GM18951 (cell line): ENCODE data around the gene MDH2.
"Not testable (repeated sequence)": the region's sequence is repeated elsewhere in the genome, so short reads cannot be mapped to it uniquely, and the experiment has no call there.

Source experiments
- POLR2A ChIP-seq: IDR thresholded peaks from 4 replicates; pipeline ENCODE4 v1.6.1; 2011; ENCODE audit warnings: mild to moderate bottlenecking; ENCODE audit not compliant: insufficient read length, insufficient read depth; ENCODE audit errors: extremely low read depth
- in situ Hi-C: fragments of 300-500 bp; cut with MboI; formaldehyde crosslinking; loops from one replicate; pipeline ENCODE4 v1.12.0; 2022; ENCODE audit warnings: low sequenced_read_pairs, mixed read lengths, inconsistent platforms; ENCODE audit not compliant: unreplicated experiment

The MDH2 gene

GRCh38 chr7:76056241-76056640 lies 8.3 kb downstream of the MDH2 start:
- in situ Hi-C loops: no loop called here
- no peak for TF ChIP-seq POLR2A

DNA sequence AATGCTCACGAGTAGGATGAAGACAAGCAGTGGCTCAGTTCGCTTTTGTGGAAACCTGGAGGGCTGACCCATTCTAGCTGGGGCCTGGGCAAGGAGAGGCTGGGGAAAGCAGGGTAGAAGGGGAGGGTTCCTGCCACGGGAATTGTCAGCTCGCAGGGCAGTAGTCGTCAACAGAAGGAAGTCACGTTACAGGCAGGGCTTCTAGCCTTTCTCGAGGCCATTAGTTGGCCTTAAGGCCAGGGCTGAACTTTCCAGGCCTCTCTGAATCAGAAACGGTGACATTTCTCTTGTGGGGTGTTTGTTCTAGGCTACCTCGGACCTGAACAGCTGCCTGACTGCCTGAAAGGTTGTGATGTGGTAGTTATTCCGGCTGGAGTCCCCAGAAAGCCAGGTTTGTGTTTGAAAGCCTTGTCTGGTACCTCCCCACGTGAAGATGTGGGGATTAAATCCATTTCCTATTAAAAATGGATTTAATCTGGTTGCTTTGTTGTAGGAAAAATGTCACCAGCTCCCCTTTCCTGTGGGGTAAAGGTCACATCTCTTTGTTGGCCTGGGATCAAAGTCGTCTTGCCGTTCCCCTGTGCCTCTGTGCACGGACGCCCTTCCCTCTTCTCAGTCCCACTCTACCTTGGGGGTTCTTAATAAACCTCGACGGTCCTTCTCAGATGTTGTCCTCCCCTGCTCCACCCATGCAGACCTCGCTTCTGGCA lies 9.4 kb downstream of the MDH2 start:
- no peak for TF ChIP-seq POLR2A
- in situ Hi-C loops: no loop called here

- TF ChIP-seq POLR2A: no peak
- in situ Hi-C loops: no loop called here
Observed at GRCh38 chr7:76057813-76058145, 9.9 kb downstream of the MDH2 start.

DNA sequence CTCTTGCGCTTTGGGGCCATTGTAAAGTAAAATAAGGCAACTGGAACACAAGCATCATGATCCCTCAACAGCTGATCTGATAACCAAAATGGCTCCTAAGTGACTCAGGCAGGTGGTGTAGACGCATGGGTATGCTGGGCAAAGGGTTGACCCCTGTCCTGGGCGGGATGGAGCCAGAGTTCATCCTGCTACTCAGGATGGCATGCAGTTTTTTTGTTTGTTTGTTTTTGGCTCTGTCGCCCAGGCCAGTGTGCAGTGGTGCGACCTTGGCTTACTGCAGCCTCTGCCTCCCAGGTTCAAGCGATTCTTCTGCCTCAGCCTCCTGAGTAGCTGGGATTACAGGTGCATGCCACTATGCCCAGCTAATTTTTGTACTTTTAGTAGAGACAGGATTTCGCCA lies 10.8 kb downstream of the MDH2 start:
- in situ Hi-C loops: not testable (repeated sequence)

DNA sequence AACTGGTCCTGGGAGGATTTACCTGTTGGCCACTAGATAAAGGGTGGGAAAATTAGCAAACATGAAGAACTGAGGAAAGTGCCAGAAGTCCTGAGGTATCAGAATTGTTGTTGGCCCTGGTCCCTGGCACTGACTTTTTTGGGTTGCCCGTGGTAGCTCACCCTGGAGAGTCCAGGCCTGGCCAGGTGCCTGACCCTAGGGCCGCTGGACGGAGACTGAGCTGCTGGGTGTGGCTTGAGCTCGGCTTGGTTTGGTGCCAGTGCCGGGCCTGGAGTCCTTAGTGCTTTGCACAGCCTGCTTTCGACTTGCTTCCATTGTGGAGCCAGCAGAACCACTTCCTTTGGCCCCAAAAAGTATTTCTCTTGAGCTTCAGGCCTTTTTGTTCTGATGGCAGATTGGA lies 12.9 kb downstream of the MDH2 start:
- TF ChIP-seq POLR2A: no peak
- in situ Hi-C loops: no loop called here

DNA sequence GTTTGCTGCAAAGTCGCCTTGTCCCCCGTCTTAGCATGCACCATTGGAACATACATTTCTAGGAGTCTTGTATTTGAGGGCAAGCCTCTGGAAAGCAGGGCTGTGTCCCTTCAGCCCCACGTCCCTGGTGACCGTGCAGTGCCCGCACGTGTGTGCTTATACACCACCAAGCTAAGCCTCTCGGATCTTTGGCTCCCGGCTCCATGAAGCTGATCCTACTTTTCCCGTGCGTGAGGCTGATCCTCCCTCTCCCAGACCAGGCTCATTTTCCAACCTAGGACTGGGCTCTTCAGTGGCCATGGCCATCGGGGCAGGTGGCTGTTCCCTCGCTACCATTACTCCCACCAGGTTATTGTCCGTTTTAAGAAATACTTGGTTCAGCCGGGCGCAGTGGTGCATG lies 14.3 kb downstream of the MDH2 start:
- in situ Hi-C loops: no loop called here

GRCh38 chr7:76063114-76063513 lies 15.2 kb downstream of the MDH2 start:
- in situ Hi-C loops: no loop called here
- TF ChIP-seq POLR2A: no peak

More for the DNA sequence above, 14.3 kb downstream of the MDH2 start:
- no peak for TF ChIP-seq POLR2A

GRCh38 chr7:76063525-76063924 lies 15.6 kb downstream of the MDH2 start:
- no peak for TF ChIP-seq POLR2A
- in situ Hi-C loops: no loop called here

GRCh38 chr7:76064208-76064970 lies 16.5 kb downstream of the MDH2 start:
- in situ Hi-C loops: no loop called here
- no peak for TF ChIP-seq POLR2A

- no peak for TF ChIP-seq POLR2A
- in situ Hi-C loops: no loop called here
Observed at GRCh38 chr7:76065016-76065612, 17.2 kb downstream of the MDH2 start.

DNA sequence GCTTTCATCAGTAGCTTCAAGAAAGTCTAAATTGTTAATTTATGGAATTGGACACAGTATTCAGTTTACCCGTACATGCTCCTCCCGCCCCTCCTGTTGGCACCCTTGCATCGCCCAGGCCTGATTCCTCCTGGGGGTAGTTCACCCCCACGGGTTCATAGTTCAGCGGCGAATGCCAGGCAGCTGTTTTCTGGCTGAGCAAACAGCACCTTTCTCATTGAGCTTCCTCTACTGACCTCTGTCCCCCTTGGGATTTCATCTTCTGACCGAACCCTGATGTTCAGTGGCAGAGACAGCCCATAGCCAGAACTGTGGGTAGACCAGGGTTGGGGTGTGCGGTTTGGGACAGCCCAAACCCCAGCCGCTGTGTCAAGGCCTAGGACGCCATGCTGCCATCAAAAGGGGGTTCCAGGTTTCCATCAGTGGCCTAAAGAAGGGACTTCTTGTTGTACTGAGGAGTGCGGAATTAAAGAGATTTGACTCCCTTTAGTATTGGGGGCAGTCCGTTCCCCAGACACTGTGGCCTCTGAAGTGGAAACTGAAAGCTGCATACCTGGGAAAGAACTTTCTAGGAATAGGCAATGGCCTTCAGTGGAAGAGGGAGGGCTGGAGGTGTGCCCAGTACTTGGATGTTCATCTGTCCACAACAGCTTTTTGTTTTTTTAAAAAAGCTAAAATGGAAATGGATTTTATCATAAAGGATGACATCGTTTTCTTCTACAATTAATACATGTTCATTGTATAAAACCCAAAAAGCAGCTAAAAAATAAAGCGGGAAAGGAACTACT lies 19.0 kb downstream of the MDH2 start:
- TF ChIP-seq POLR2A: no peak
- in situ Hi-C loops: no loop called here

- no peak for TF ChIP-seq POLR2A
- in situ Hi-C loops: no loop called here
Observed at GRCh38 chr7:76069238-76069638, 21.3 kb downstream of the MDH2 start.
